Thyroid gland (tissue), 4 donors: ENCODE results near the gene OR4N2.

Experiments
- CTCF ChIP-seq, 6 experiments: fragments of 200-600 bp in 3 of 6; fragments of 450-650 bp in 3 of 6; sonication (generic) in 3 of 6; IDR thresholded peaks; one replicate each; pipeline ENCODE4 v1.5.1; 2016 to 2019; ENCODE audit warnings: antibody characterized with exemption in 6 of 6, mild to moderate bottlenecking in 2 of 6, inconsistent platforms in 1 of 6, moderate library complexity in 1 of 6
- POLR2A ChIP-seq, 2 donors: fragments of 450-650 bp; IDR thresholded peaks; one replicate each; pipeline ENCODE4 v1.6.1; 2017; ENCODE audit warnings: antibody characterized with exemption in 2 of 2, mild to moderate bottlenecking in 2 of 2, moderate library complexity in 1 of 2

GRCh38 chr14:19823178-19823577 lies 19.6 kb downstream of the OR4N2 start:
- no peak for TF ChIP-seq POLR2A (IDR thresholded peaks at IDR 0.05)
- no peak for TF ChIP-seq CTCF (IDR thresholded peaks at IDR 0.05)
